Measurements from ENCODE around the gene NRAP. TPM values are rescaled to one million over a fixed set of nuclear protein-coding genes. Genes with fewer than 3 reads are reported as not detected.

NRAP gene
- total and polyA plus RNA-seq, 7 experiments from 2014 or later: not detected

GRCh38 chr10:113650172-113650571, 13.7 kb downstream of the NRAP start:
- no peaks in the 10 kb centered on the region for H3K36me3 Mint-ChIP-seq
- H3K27ac ChIP-seq (ENCODE audit: low read depth, low read length): no peak overlapping the region
- H3K9me3 ChIP-seq (ENCODE audit: control insufficient read depth in 2 of 3, low read length in 3 of 3): no peaks in the 10 kb centered on the region
- no peak for ATAC-seq
- no peaks in the 10 kb centered on the region for H3K36me3 ChIP-seq (ENCODE audit: control insufficient read depth in 2 of 3, insufficient read depth in 3 of 3, low read length in 3 of 3)
- intact Hi-C loops (cut with micrococcal nuclease): no loop called here
- no peaks in the 10 kb centered on the region for H3K27me3 ChIP-seq (ENCODE audit: control insufficient read depth in 2 of 2, insufficient read depth in 2 of 2, low read length in 2 of 2)
- H3K4me1 ChIP-seq (ENCODE audit: control insufficient read depth in 2 of 2, insufficient read depth in 2 of 2, low read length in 2 of 2): no peaks in the 10 kb centered on the region
- ChIA-PET POLR2A (no interaction called here), CTCF (no interaction called here)
- H3K4me3 Mint-ChIP-seq: no peak overlapping the region
- peaks cover 16 to 37% (median 25%) of the 10 kb centered on the region in 5 donors for H3K27me3 Mint-ChIP-seq
- no peaks in the 10 kb centered on the region for H3K9me3 Mint-ChIP-seq
- H3K4me3 ChIP-seq (ENCODE audit: low read length): no peak overlapping the region
- no peak overlapping the region for H3K27ac Mint-ChIP-seq
- H3K4me1 Mint-ChIP-seq: no peaks in the 10 kb centered on the region
- no peak for DNase-seq

GRCh38 chr10:113648478-113648877, 15.4 kb downstream of the NRAP start:
- Mint-ChIP-seq H3K4me1 (no peaks in the 10 kb centered on the region), H3K4me3 (no peak overlapping the region), H3K9me3 (no peaks in the 10 kb centered on the region), H3K36me3 (no peaks in the 10 kb centered on the region), H3K27ac (no peak overlapping the region), H3K27me3 (peaks cover 6 to 28% (median 21%) of the 10 kb centered on the region in 5 donors)
- Histone ChIP-seq H3K27ac (ENCODE audit: low read depth, low read length) (no peak overlapping the region), H3K36me3 (ENCODE audit: control insufficient read depth in 2 of 3, insufficient read depth in 3 of 3, low read length in 3 of 3) (no peaks in the 10 kb centered on the region), H3K4me1 (ENCODE audit: control insufficient read depth in 2 of 2, insufficient read depth in 2 of 2, low read length in 2 of 2) (no peaks in the 10 kb centered on the region), H3K4me3 (ENCODE audit: low read length) (no peak overlapping the region), H3K9me3 (ENCODE audit: control insufficient read depth in 2 of 3, low read length in 3 of 3) (no peaks in the 10 kb centered on the region), H3K27me3 (ENCODE audit: control insufficient read depth in 2 of 2, insufficient read depth in 2 of 2, low read length in 2 of 2) (no peaks in the 10 kb centered on the region)
- no peak for ATAC-seq
- ChIA-PET POLR2A (no interaction called here), CTCF (no interaction called here)
- intact Hi-C loops (cut with micrococcal nuclease): no loop called here
- DNase-seq: no peak

- ATAC-seq: no peak
- no peak overlapping the region for H3K27ac Mint-ChIP-seq
- peaks cover 9 to 29% (median 24%) of the 10 kb centered on the region in 5 donors for H3K27me3 Mint-ChIP-seq
- intact Hi-C loops (cut with micrococcal nuclease): no loop called here
- CTCF ChIA-PET: no interaction called here
- no peak for DNase-seq
- POLR2A ChIA-PET: no interaction called here
- H3K4me1 ChIP-seq (ENCODE audit: control insufficient read depth in 2 of 2, insufficient read depth in 2 of 2, low read length in 2 of 2): no peaks in the 10 kb centered on the region
- no peaks in the 10 kb centered on the region for H3K36me3 Mint-ChIP-seq
- no peaks in the 10 kb centered on the region for H3K9me3 ChIP-seq (ENCODE audit: control insufficient read depth in 2 of 3, low read length in 3 of 3)
- no peak overlapping the region for H3K4me3 ChIP-seq (ENCODE audit: low read length)
- no peaks in the 10 kb centered on the region for H3K27me3 ChIP-seq (ENCODE audit: control insufficient read depth in 2 of 2, insufficient read depth in 2 of 2, low read length in 2 of 2)
- H3K4me3 Mint-ChIP-seq: no peak overlapping the region
- H3K36me3 ChIP-seq (ENCODE audit: control insufficient read depth in 2 of 3, insufficient read depth in 3 of 3, low read length in 3 of 3): no peaks in the 10 kb centered on the region
- H3K4me1 Mint-ChIP-seq: no peaks in the 10 kb centered on the region
- H3K9me3 Mint-ChIP-seq: no peaks in the 10 kb centered on the region
- H3K27ac ChIP-seq (ENCODE audit: low read depth, low read length): no peak overlapping the region
These were observed 16.0 kb downstream of the NRAP start for GRCh38 chr10:113647812-113648211.

GRCh38 chr10:113646336-113647201, 17.3 kb downstream of the NRAP start:
- no peak overlapping the region for H3K4me3 Mint-ChIP-seq
- H3K27ac Mint-ChIP-seq: no peak overlapping the region
- H3K27me3 ChIP-seq (ENCODE audit: control insufficient read depth in 2 of 2, insufficient read depth in 2 of 2, low read length in 2 of 2): no peaks in the 10 kb centered on the region
- H3K27me3 Mint-ChIP-seq: peaks cover 11 to 39% (median 25%) of the 10 kb centered on the region in 5 donors
- no peak for DNase-seq
- POLR2A ChIA-PET: no interaction called here
- intact Hi-C loops (cut with micrococcal nuclease): no loop called here
- H3K9me3 Mint-ChIP-seq: no peaks in the 10 kb centered on the region
- H3K4me3 ChIP-seq (ENCODE audit: low read length): no peak overlapping the region
- H3K36me3 Mint-ChIP-seq: no peaks in the 10 kb centered on the region
- ATAC-seq: no peak
- H3K9me3 ChIP-seq (ENCODE audit: control insufficient read depth in 2 of 3, low read length in 3 of 3): no peaks in the 10 kb centered on the region
- no peak overlapping the region for H3K27ac ChIP-seq (ENCODE audit: low read depth, low read length)
- H3K4me1 ChIP-seq (ENCODE audit: control insufficient read depth in 2 of 2, insufficient read depth in 2 of 2, low read length in 2 of 2): no peaks in the 10 kb centered on the region
- H3K4me1 Mint-ChIP-seq: no peaks in the 10 kb centered on the region
- CTCF ChIA-PET: no interaction called here
- no peaks in the 10 kb centered on the region for H3K36me3 ChIP-seq (ENCODE audit: control insufficient read depth in 2 of 3, insufficient read depth in 3 of 3, low read length in 3 of 3)

- Mint-ChIP-seq H3K36me3 (no peaks in the 10 kb centered on the region), H3K27me3 (peaks cover 15 to 49% (median 30%) of the 10 kb centered on the region in 5 donors), H3K27ac (no peak overlapping the region), H3K9me3 (no peaks in the 10 kb centered on the region), H3K4me3 (no peak overlapping the region), H3K4me1 (no peaks in the 10 kb centered on the region)
- no peaks in the 10 kb centered on the region for H3K9me3 ChIP-seq (ENCODE audit: control insufficient read depth in 2 of 3, low read length in 3 of 3)
- POLR2A ChIA-PET: no interaction called here
- no peaks in the 10 kb centered on the region for H3K27me3 ChIP-seq (ENCODE audit: control insufficient read depth in 2 of 2, insufficient read depth in 2 of 2, low read length in 2 of 2)
- H3K4me3 ChIP-seq (ENCODE audit: low read length): no peak overlapping the region
- no peak for DNase-seq
- H3K27ac ChIP-seq (ENCODE audit: low read depth, low read length): no peak overlapping the region
- H3K4me1 ChIP-seq (ENCODE audit: control insufficient read depth in 2 of 2, insufficient read depth in 2 of 2, low read length in 2 of 2): no peaks in the 10 kb centered on the region
- ATAC-seq: no peak
- CTCF ChIA-PET: no interaction called here
- H3K36me3 ChIP-seq (ENCODE audit: control insufficient read depth in 2 of 3, insufficient read depth in 3 of 3, low read length in 3 of 3): no peaks in the 10 kb centered on the region
- intact Hi-C loops (cut with micrococcal nuclease): no loop called here
These were observed 19.4 kb downstream of the NRAP start for GRCh38 chr10:113644185-113645120.

- Histone ChIP-seq H3K4me1 (ENCODE audit: control insufficient read depth in 2 of 2, insufficient read depth in 2 of 2, low read length in 2 of 2) (no peaks in the 10 kb centered on the region), H3K4me3 (ENCODE audit: low read length) (no peak overlapping the region), H3K27me3 (ENCODE audit: control insufficient read depth in 2 of 2, insufficient read depth in 2 of 2, low read length in 2 of 2) (no peaks in the 10 kb centered on the region), H3K9me3 (ENCODE audit: control insufficient read depth in 2 of 3, low read length in 3 of 3) (no peaks in the 10 kb centered on the region), H3K27ac (ENCODE audit: low read depth, low read length) (no peak overlapping the region), H3K36me3 (ENCODE audit: control insufficient read depth in 2 of 3, insufficient read depth in 3 of 3, low read length in 3 of 3) (no peaks in the 10 kb centered on the region)
- ChIA-PET CTCF (no interaction called here), POLR2A (no interaction called here)
- Mint-ChIP-seq H3K9me3 (no peaks in the 10 kb centered on the region), H3K36me3 (no peaks in the 10 kb centered on the region), H3K27me3 (peaks cover 18 to 49% (median 31%) of the 10 kb centered on the region in 5 donors), H3K4me3 (no peak overlapping the region), H3K27ac (no peak overlapping the region), H3K4me1 (no peaks in the 10 kb centered on the region)
- ATAC-seq: no peak
- intact Hi-C loops (cut with micrococcal nuclease): no loop called here
- no peak for DNase-seq
These were observed 20.7 kb downstream of the NRAP start for GRCh38 chr10:113643183-113643582.

All from naive thymus-derived CD4-positive, alpha-beta T cell (primary cell).